Smooth muscle cell (in vitro differentiated cells): Measurements from ENCODE around the gene DENND1A. TPM values are rescaled to one million over a fixed set of nuclear protein-coding genes. Genes with fewer than 3 reads are reported as not detected.

Experiments
- DNase-seq: peaks from one replicate; lab custom pipeline; 2025; ENCODE audit not compliant: unreplicated experiment; lab: John Stamatoyannopoulos, UW
- H2AFZ ChIP-seq: fragments of 200-600 bp; sonication (generic); 2 replicates; pipeline ENCODE4 v1.6.0; 2016; ENCODE audit warnings: antibody characterized with exemption, low read depth, mild to moderate bottlenecking
- H3F3A ChIP-seq: fragments of 200-600 bp; sonication (generic); 2 replicates; pipeline ENCODE4 v1.6.0; 2017; ENCODE audit warnings: antibody characterized with exemption, low read depth
- H3K27ac ChIP-seq: fragments of 200-600 bp; sonication (generic); 2 replicates; pipeline ENCODE4 v1.5.1; 2016; ENCODE audit warnings: low read depth, mild to moderate bottlenecking
- H3K27me3 ChIP-seq: fragments of 200-600 bp; sonication (generic); 2 replicates; pipeline ENCODE4 v1.6.1; 2016; ENCODE audit warnings: low read depth, mild to moderate bottlenecking
- H3K36me3 ChIP-seq: fragments of 200-600 bp; sonication (generic); 2 replicates; pipeline ENCODE4 v1.5.1; 2016; ENCODE audit warnings: low read depth
- H3K4me1 ChIP-seq: fragments of 200-600 bp; sonication (generic); 2 replicates; pipeline ENCODE4 v1.5.1; 2016; ENCODE audit warnings: low read depth
- H3K4me2 ChIP-seq: fragments of 200-600 bp; sonication (generic); 2 replicates; pipeline ENCODE4 v1.6.0; 2016; ENCODE audit warnings: mild to moderate bottlenecking
- H3K4me3 ChIP-seq: fragments of 200-600 bp; sonication (generic); 2 replicates; pipeline ENCODE4 v1.5.1; 2016; ENCODE audit warnings: mild to moderate bottlenecking
- H3K79me2 ChIP-seq: fragments of 200-600 bp; sonication (generic); 2 replicates; pipeline ENCODE4 v1.6.0; 2016; ENCODE audit warnings: low read depth, mild to moderate bottlenecking
- H3K9ac ChIP-seq: fragments of 200-600 bp; sonication (generic); 2 replicates; pipeline ENCODE4 v1.6.0; 2016; ENCODE audit warnings: low read depth
- H3K9me3 ChIP-seq: fragments of 200-600 bp; sonication (generic); replicated peaks from 2 replicates; pipeline ENCODE4 v1.5.1; 2016; ENCODE audit warnings: low read depth
- H4K20me1 ChIP-seq: fragments of 200-600 bp; sonication (generic); 2 replicates; pipeline ENCODE4 v1.6.0; 2016; ENCODE audit warnings: low read depth
- CTCF ChIP-seq: fragments of 200-600 bp; sonication (generic); IDR thresholded peaks from 2 replicates; pipeline ENCODE4 v1.5.1; 2017; ENCODE audit warnings: borderline replicate concordance, mild to moderate bottlenecking, antibody characterized with exemption; ENCODE audit not compliant: insufficient read depth, poor library complexity, severe bottlenecking
- WGBS: methylation state at CpG from one replicate; pipeline ENCODE4 v1.1.7; 2016; ENCODE audit warnings: low lambda C conversion rate; 5-methylcytosine and 5-hydroxymethylcytosine counted together
- polyA plus RNA-seq: library from polyadenylated mRNA; unstranded; fragments of >200 nt; fragmentation: Nextera tagmentation; extraction: Ambion mirVana; gene quantifications from 2 replicates; pipeline ENCODE4 v1.2.1, GENCODE V29; 2016
- total RNA-seq: library from RNA; depleted of rRNA; stranded (reverse); fragments of >200 nt; gene quantifications from 2 replicates; pipeline ENCODE4 v1.2.3, GENCODE V29; 2014

The DENND1A gene
- total and polyA plus RNA-seq, 2 experiments from 2014 or later: 8.1 to 20.2 TPM

- no peak overlapping the region for H3K27ac ChIP-seq
- H4K20me1 ChIP-seq: no peaks in the 10 kb centered on the region
- TF ChIP-seq CTCF: no peak
- H3K79me2 ChIP-seq: no peaks in the 10 kb centered on the region
- H3K9me3 ChIP-seq: no peaks in the 10 kb centered on the region
- H2AFZ ChIP-seq: no peak overlapping the region
- no peak overlapping the region for H3K4me3 ChIP-seq
- H3F3A ChIP-seq: peaks cover 4% of the 10 kb centered on the region
- no peak overlapping the region for H3K4me2 ChIP-seq
- no peaks in the 10 kb centered on the region for H3K4me1 ChIP-seq
- 92% methylated on average over 27 of the region's 27 CpGs for WGBS
- no peaks in the 10 kb centered on the region for H3K27me3 ChIP-seq
- H3K36me3 ChIP-seq: no peaks in the 10 kb centered on the region
- H3K9ac ChIP-seq: no peak overlapping the region
- DNase-seq: no peak
These were observed 547.0 kb downstream of the DENND1A start for GRCh38 chr9:123382653-123383511.

GRCh38 chr9:123380852-123381705 lies 548.8 kb downstream of the DENND1A start:
- H3K9me3 ChIP-seq: no peaks in the 10 kb centered on the region
- H2AFZ ChIP-seq: no peak overlapping the region
- peaks cover 6% of the 10 kb centered on the region for H3K4me1 ChIP-seq
- peaks cover 13% of the 10 kb centered on the region for H3F3A ChIP-seq
- no peaks in the 10 kb centered on the region for H3K36me3 ChIP-seq
- no peaks in the 10 kb centered on the region for H4K20me1 ChIP-seq
- no peak for TF ChIP-seq CTCF
- no peak overlapping the region for H3K9ac ChIP-seq
- H3K4me3 ChIP-seq: no peak overlapping the region
- DNase-seq: no peak
- H3K4me2 ChIP-seq: no peak overlapping the region
- no peaks in the 10 kb centered on the region for H3K27me3 ChIP-seq
- no peak overlapping the region for H3K27ac ChIP-seq
- no peaks in the 10 kb centered on the region for H3K79me2 ChIP-seq
- WGBS: 89% methylated on average over 25 of the region's 28 CpGs

GRCh38 chr9:123378956-123379660 lies 550.8 kb downstream of the DENND1A start:
- H4K20me1 ChIP-seq: no peaks in the 10 kb centered on the region
- H3K27me3 ChIP-seq: no peaks in the 10 kb centered on the region
- no peak overlapping the region for H3K27ac ChIP-seq
- WGBS: 95% methylated on average over 24 of the region's 30 CpGs
- H3K36me3 ChIP-seq: no peaks in the 10 kb centered on the region
- H2AFZ ChIP-seq: no peak overlapping the region
- no peak overlapping the region for H3K4me3 ChIP-seq
- H3K9ac ChIP-seq: no peak overlapping the region
- H3F3A ChIP-seq: peaks cover 13% of the 10 kb centered on the region
- no peak for TF ChIP-seq CTCF
- H3K4me1 ChIP-seq: peaks cover 19% of the 10 kb centered on the region
- no peak for DNase-seq
- H3K9me3 ChIP-seq: no peaks in the 10 kb centered on the region
- H3K79me2 ChIP-seq: no peaks in the 10 kb centered on the region
- H3K4me2 ChIP-seq: no peak overlapping the region
